Colon (tissue), 2 donors: ENCODE measurements around the gene FAM210A.

Experiments used
- FAIRE-seq: peaks from 2 replicates; lab custom pipeline; 2012; peaks lifted over from hg19 to GRCh38; lab: Jason Lieb, UNC
- donor health status: control.
- donor health status: control.

The FAM210A gene

GRCh38 chr18:13621886-13622619 lies 104.3 kb downstream of the FAM210A start:
- FAIRE-seq: no peak

- FAIRE-seq: no peak
These were observed 104.9 kb downstream of the FAM210A start for GRCh38 chr18:13621446-13621849.

- FAIRE-seq: no peak
These were observed 105.4 kb downstream of the FAM210A start for GRCh38 chr18:13620818-13621445.

- FAIRE-seq: no peak
These were observed 106.1 kb downstream of the FAM210A start for GRCh38 chr18:13620206-13620672.

- FAIRE-seq: no peak
These were observed 106.7 kb downstream of the FAM210A start for GRCh38 chr18:13619505-13620205.

GRCh38 chr18:13618760-13619438 lies 107.5 kb downstream of the FAM210A start:
- no peak for FAIRE-seq

- no peak for FAIRE-seq
These were observed 108.4 kb downstream of the FAM210A start for GRCh38 chr18:13617826-13618515.

GRCh38 chr18:13616525-13617035 lies 109.8 kb downstream of the FAM210A start:
- no peak for FAIRE-seq

GRCh38 chr18:13616041-13616440 lies 110.3 kb downstream of the FAM210A start:
- no peak for FAIRE-seq

GRCh38 chr18:13615432-13615861 lies 110.9 kb downstream of the FAM210A start:
- no peak for FAIRE-seq

- FAIRE-seq: no peak
These were observed 111.6 kb downstream of the FAM210A start for GRCh38 chr18:13614641-13615288.

GRCh38 chr18:13613591-13614501 lies 112.5 kb downstream of the FAM210A start:
- FAIRE-seq: no peak
